Measurements from ENCODE around the gene REXO1. TPM values are rescaled to one million over a fixed set of nuclear protein-coding genes. Genes with fewer than 3 reads are reported as not detected.

Gene REXO1
- total RNA-seq, 1 experiment from 2014 or later = 52.1 TPM

DNA sequence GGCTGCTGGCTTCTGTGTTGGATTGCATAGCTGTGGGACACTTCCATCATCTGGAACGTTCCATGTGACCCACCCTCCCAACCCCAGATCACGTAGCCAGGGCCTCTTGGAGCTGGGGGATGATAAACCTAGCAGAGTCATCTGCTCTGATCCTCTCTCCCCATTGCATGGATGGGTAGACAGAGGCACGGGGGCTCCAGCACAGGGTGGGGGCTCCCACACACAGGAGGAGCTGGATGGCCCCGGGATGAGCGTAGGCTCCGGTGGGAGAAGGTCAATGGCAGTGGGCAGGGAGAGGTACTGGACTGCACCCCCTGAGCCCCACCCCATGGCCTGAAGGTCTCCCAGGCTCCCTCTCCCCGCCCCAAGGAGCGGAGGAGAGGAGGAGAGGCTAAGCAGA is 61.6 kb downstream of the REXO1 start:
- no peak for DNase-seq (ENCODE audit: low read depth, low spot score)
- Histone ChIP-seq H3K27ac (ENCODE audit: low read length) (no peak overlapping the region), H3K36me3 (ENCODE audit: control insufficient read depth, insufficient read depth, low read length) (no peaks in the 10 kb centered on the region), H3K27me3 (ENCODE audit: control insufficient read depth, insufficient read depth, low read length) (no peaks in the 10 kb centered on the region), H3K9me3 (ENCODE audit: control insufficient read depth, insufficient read depth, low read depth, low read length) (no peaks in the 10 kb centered on the region), H3K4me3 (ENCODE audit: low read depth in 2 of 2, low read length in 2 of 2) (no peak overlapping the region), H3K4me1 (ENCODE audit: control insufficient read depth, insufficient read depth, low read length) (no peaks in the 10 kb centered on the region)
- in situ Hi-C loops (cut with HindIII; ENCODE audit: low pct_unique_long_range_greater_than_20kb, low sequenced_read_pairs) = no loop called here
- no peak for TF ChIP-seq TCF7L2 (IDR thresholded peaks at IDR 0.05; ENCODE audit: low read depth, low read length)
- TF ChIP-seq, protein P1, sequence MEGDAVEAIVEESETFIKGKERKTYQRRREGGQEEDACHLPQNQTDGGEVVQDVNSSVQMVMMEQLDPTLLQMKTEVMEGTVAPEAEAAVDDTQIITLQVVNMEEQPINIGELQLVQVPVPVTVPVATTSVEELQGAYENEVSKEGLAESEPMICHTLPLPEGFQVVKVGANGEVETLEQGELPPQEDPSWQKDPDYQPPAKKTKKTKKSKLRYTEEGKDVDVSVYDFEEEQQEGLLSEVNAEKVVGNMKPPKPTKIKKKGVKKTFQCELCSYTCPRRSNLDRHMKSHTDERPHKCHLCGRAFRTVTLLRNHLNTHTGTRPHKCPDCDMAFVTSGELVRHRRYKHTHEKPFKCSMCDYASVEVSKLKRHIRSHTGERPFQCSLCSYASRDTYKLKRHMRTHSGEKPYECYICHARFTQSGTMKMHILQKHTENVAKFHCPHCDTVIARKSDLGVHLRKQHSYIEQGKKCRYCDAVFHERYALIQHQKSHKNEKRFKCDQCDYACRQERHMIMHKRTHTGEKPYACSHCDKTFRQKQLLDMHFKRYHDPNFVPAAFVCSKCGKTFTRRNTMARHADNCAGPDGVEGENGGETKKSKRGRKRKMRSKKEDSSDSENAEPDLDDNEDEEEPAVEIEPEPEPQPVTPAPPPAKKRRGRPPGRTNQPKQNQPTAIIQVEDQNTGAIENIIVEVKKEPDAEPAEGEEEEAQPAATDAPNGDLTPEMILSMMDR (IDR thresholded peaks at IDR 0.05) = no peak
- TF ChIP-seq, protein P2, sequence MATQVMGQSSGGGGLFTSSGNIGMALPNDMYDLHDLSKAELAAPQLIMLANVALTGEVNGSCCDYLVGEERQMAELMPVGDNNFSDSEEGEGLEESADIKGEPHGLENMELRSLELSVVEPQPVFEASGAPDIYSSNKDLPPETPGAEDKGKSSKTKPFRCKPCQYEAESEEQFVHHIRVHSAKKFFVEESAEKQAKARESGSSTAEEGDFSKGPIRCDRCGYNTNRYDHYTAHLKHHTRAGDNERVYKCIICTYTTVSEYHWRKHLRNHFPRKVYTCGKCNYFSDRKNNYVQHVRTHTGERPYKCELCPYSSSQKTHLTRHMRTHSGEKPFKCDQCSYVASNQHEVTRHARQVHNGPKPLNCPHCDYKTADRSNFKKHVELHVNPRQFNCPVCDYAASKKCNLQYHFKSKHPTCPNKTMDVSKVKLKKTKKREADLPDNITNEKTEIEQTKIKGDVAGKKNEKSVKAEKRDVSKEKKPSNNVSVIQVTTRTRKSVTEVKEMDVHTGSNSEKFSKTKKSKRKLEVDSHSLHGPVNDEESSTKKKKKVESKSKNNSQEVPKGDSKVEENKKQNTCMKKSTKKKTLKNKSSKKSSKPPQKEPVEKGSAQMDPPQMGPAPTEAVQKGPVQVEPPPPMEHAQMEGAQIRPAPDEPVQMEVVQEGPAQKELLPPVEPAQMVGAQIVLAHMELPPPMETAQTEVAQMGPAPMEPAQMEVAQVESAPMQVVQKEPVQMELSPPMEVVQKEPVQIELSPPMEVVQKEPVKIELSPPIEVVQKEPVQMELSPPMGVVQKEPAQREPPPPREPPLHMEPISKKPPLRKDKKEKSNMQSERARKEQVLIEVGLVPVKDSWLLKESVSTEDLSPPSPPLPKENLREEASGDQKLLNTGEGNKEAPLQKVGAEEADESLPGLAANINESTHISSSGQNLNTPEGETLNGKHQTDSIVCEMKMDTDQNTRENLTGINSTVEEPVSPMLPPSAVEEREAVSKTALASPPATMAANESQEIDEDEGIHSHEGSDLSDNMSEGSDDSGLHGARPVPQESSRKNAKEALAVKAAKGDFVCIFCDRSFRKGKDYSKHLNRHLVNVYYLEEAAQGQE (IDR thresholded peaks at IDR 0.05; ENCODE audit: insufficient read depth in 1 of 2, low read depth in 2 of 2, low read length in 1 of 2) = no peak
- no peak for TF ChIP-seq SIN3A (IDR thresholded peaks at IDR 0.05; ENCODE audit: borderline replicate concordance, insufficient read depth, low read depth, low read length)
- TF ChIP-seq POLR2AphosphoS5 (IDR thresholded peaks at IDR 0.05; ENCODE audit: low read depth, low read length) = no peak
- no peak for ATAC-seq
- ChIA-PET CTCF (no interaction called here), POLR2A (interaction anchor here (0.7 kb wide), 1 partner anchor 114 kb away, joined by 3 read pairs; no protein-coding TSS in a partner anchor)
- no TSS peak for BruUV-seq (replicated peaks)
- intact Hi-C loops (cut with micrococcal nuclease; ENCODE audit: unreplicated experiment) = no loop called here

DNA sequence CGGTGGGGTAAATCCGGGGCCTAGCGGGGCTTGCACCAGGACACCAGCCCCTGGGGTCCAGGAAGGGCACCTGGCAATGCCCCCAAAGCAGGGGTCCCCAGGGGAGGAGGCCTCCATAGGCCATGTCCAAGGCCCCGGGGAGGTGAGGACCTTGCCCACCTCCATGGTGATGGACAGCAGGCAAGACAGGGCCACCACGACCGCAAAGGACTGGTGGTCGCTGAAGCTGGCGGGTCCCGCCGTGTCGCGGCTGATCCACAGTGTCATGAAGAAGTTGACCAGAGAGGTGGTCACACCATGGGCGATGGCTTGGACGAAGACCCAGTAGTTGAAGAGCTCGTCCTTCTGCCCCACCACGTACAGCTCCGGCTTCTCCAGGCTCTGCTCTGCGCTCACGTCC is 63.0 kb downstream of the REXO1 start:
- CTCF ChIA-PET = interaction anchor here (0.6 kb wide), 1 partner anchor 10 kb away, joined by 4 read pairs; no protein-coding TSS in a partner anchor
- no peaks in the 10 kb centered on the region for H3K27me3 ChIP-seq (ENCODE audit: control insufficient read depth, insufficient read depth, low read length)
- in situ Hi-C loops (cut with HindIII; ENCODE audit: low pct_unique_long_range_greater_than_20kb, low sequenced_read_pairs) = no loop called here
- TF ChIP-seq, protein P1 (IDR thresholded peaks at IDR 0.05) = no peak
- TF ChIP-seq POLR2AphosphoS5 (IDR thresholded peaks at IDR 0.05; ENCODE audit: low read depth, low read length) (no peak), SIN3A (IDR thresholded peaks at IDR 0.05; ENCODE audit: borderline replicate concordance, insufficient read depth, low read depth, low read length) (no peak), TCF7L2 (IDR thresholded peaks at IDR 0.05; ENCODE audit: low read depth, low read length) (no peak)
- H3K9me3 ChIP-seq (ENCODE audit: control insufficient read depth, insufficient read depth, low read depth, low read length) = no peaks in the 10 kb centered on the region
- no peaks in the 10 kb centered on the region for H3K36me3 ChIP-seq (ENCODE audit: control insufficient read depth, insufficient read depth, low read length)
- DNase-seq (ENCODE audit: low read depth, low spot score) = no peak
- no TSS peak for BruUV-seq (replicated peaks)
- no peak overlapping the region for H3K4me3 ChIP-seq (ENCODE audit: low read depth in 2 of 2, low read length in 2 of 2)
- H3K27ac ChIP-seq (ENCODE audit: low read length) = no peak overlapping the region
- POLR2A ChIA-PET = no interaction called here
- peaks cover 5% of the 10 kb centered on the region for H3K4me1 ChIP-seq (ENCODE audit: control insufficient read depth, insufficient read depth, low read length)
- intact Hi-C loops (cut with micrococcal nuclease; ENCODE audit: unreplicated experiment) = no loop called here
- ATAC-seq = no peak

Data from Panc1 (cell line).